Measurements from ENCODE around the gene DGLUCY.

DGLUCY gene

DNA sequence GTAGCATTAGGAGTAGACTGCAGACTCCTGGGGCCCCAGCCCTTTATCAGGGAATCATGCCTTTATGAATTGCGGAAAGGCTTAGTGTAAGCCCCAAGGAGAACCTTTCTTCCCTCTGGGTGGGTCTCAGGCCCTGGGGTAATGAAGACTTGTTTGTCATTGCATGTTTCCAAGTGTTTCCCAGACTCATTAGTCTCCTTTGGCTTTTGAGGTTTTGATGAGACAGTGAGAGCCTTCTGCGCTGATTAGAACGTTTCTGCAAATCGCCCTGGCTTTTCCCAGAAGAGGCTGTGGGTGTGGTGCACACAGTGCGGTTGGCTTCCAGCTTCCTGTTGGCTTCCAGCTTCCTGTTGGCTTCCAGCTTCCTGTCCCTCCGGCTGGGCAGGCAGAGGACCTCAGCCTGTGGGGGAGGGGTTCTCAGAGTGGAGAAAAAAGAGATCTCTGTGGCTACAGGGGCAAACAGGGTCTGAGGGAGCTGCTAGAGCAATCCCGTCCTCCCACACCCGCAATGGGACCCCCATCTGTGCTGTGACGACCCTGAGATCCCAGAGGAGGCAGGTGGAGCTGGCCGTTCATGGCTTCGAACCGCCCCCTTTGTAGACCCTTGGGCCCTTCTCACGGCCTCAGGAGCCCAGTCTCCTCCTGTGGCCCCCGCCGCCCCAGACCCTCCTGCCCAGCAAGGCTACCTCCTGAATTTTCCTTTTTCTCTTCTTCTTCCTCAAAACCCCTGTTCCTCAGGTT is 88.5 kb downstream of the DGLUCY start:
- no peak for ATAC-seq
- TF ChIP-seq GLIS3 (CRISPR knock-in tag; IDR thresholded peaks at IDR 0.05) (no peak), TOX (CRISPR knock-in tag; IDR thresholded peaks at IDR 0.05; ENCODE audit: borderline replicate concordance) (no peak)

DNA sequence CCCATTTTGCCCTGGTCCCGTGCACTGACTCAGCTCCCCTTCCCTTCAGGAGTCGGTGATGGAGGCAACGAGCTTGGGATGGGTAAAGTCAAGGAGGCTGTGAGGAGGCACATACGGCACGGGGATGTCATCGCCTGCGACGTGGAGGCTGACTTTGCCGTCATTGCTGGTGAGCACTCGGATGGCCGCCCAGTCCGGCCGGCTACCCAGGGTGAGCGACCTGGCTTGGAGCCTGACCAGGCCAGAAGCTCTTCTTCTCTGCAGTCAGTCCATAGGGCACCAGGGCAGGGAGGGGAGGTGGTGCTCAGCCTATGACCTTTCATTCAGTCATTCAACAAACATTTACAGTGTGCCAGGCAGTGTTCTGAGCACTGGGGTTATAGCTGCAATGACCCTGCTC is 90.8 kb downstream of the DGLUCY start:
- TF ChIP-seq CSRNP3 (CRISPR knock-in tag; IDR thresholded peaks at IDR 0.05) (no peak), RARB (CRISPR knock-in tag; IDR thresholded peaks at IDR 0.05) (no peak), TCF4 (CRISPR knock-in tag; IDR thresholded peaks at IDR 0.05; ENCODE audit: borderline replicate concordance) (no peak), ISL1 (CRISPR knock-in tag; IDR thresholded peaks at IDR 0.05) (no peak), ZNF8 (CRISPR knock-in tag; IDR thresholded peaks at IDR 0.05) (no peak), ZFP30 (CRISPR knock-in tag; IDR thresholded peaks at IDR 0.05) (no peak), TOX (CRISPR knock-in tag; IDR thresholded peaks at IDR 0.05; ENCODE audit: borderline replicate concordance) (no peak), ZNF565 (CRISPR knock-in tag; conservative IDR thresholded peaks at IDR 0.05; ENCODE audit: low read depth) (no peak), ZC3H10 (CRISPR knock-in tag; IDR thresholded peaks at IDR 0.05) (no peak), ZFP3 (CRISPR knock-in tag; IDR thresholded peaks at IDR 0.05) (no peak), ZNF70 (CRISPR knock-in tag; IDR thresholded peaks at IDR 0.05) (no peak), PATZ1 (CRISPR knock-in tag; IDR thresholded peaks at IDR 0.05; ENCODE audit: borderline replicate concordance) (no peak)
- TF ChIP-seq, protein P1, sequence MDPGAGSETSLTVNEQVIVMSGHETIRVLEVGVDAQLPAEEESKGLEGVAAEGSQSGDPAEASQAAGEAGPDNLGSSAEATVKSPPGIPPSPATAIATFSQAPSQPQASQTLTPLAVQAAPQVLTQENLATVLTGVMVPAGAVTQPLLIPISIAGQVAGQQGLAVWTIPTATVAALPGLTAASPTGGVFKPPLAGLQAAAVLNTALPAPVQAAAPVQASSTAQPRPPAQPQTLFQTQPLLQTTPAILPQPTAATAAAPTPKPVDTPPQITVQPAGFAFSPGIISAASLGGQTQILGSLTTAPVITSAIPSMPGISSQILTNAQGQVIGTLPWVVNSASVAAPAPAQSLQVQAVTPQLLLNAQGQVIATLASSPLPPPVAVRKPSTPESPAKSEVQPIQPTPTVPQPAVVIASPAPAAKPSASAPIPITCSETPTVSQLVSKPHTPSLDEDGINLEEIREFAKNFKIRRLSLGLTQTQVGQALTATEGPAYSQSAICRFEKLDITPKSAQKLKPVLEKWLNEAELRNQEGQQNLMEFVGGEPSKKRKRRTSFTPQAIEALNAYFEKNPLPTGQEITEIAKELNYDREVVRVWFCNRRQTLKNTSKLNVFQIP (CRISPR knock-in tag; IDR thresholded peaks at IDR 0.05; ENCODE audit: borderline replicate concordance, low read depth) = no peak
- TF ChIP-seq, protein P2, sequence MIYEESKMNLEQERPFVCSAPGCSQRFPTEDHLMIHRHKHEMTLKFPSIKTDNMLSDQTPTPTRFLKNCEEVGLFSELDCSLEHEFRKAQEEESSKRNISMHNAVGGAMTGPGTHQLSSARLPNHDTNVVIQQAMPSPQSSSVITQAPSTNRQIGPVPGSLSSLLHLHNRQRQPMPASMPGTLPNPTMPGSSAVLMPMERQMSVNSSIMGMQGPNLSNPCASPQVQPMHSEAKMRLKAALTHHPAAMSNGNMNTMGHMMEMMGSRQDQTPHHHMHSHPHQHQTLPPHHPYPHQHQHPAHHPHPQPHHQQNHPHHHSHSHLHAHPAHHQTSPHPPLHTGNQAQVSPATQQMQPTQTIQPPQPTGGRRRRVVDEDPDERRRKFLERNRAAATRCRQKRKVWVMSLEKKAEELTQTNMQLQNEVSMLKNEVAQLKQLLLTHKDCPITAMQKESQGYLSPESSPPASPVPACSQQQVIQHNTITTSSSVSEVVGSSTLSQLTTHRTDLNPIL (CRISPR knock-in tag; IDR thresholded peaks at IDR 0.05; ENCODE audit: low read depth) = no peak
- ATAC-seq = no peak

DNA sequence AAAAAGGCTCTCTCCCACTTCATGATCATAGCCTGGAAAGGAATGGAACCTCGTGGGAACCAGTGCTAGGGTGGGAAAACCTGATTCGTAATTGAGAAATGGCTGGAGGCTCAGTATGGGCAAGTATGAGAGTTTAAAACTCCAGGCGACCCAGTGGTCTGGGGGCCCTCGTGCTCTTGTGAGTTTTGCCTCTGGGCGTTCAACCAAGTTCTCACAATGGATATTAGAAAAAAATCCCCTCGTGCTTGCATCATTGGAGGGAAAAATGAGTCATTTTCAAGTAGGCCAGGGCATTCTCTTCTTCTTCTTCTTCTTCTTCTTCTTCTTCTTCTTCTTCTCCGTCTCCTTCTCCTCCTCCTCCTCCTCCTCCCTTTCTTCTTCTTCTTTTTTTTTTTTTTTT is 91.6 kb downstream of the DGLUCY start:
- no peak for ATAC-seq
- TF ChIP-seq ARNTL (CRISPR knock-in tag; IDR thresholded peaks at IDR 0.05; ENCODE audit: borderline replicate concordance, low read depth) = no peak

GRCh38 chr14:91207008-91207407 is 93.1 kb downstream of the DGLUCY start:
- TF ChIP-seq RARB (CRISPR knock-in tag; IDR thresholded peaks at IDR 0.05) (no peak), ZNF8 (CRISPR knock-in tag; IDR thresholded peaks at IDR 0.05) (no peak), ARNTL (CRISPR knock-in tag; IDR thresholded peaks at IDR 0.05; ENCODE audit: borderline replicate concordance, low read depth) (no peak), ZFP3 (CRISPR knock-in tag; IDR thresholded peaks at IDR 0.05) (no peak), BACH2 (CRISPR knock-in tag; IDR thresholded peaks at IDR 0.05; ENCODE audit: borderline replicate concordance) (no peak), ZNF565 (CRISPR knock-in tag; conservative IDR thresholded peaks at IDR 0.05; ENCODE audit: low read depth) (no peak), TOX (CRISPR knock-in tag; IDR thresholded peaks at IDR 0.05; ENCODE audit: borderline replicate concordance) (no peak), ZFP30 (CRISPR knock-in tag; IDR thresholded peaks at IDR 0.05) (no peak), SNAI2 (CRISPR knock-in tag; IDR thresholded peaks at IDR 0.05) (no peak), GLIS3 (CRISPR knock-in tag; IDR thresholded peaks at IDR 0.05) (no peak), PATZ1 (CRISPR knock-in tag; IDR thresholded peaks at IDR 0.05; ENCODE audit: borderline replicate concordance) (no peak), TCF4 (CRISPR knock-in tag; IDR thresholded peaks at IDR 0.05; ENCODE audit: borderline replicate concordance) (no peak), CSDC2 (CRISPR knock-in tag; IDR thresholded peaks at IDR 0.05) (no peak), ZNF70 (CRISPR knock-in tag; IDR thresholded peaks at IDR 0.05) (no peak)
- TF ChIP-seq, protein P2 (CRISPR knock-in tag; IDR thresholded peaks at IDR 0.05; ENCODE audit: low read depth) = no peak
- ATAC-seq = no peak

Data from SK-N-SH treated with all-trans-retinoic acid at 6 μM for 48 hours (cell line).